Neuronal stem cell (in vitro differentiated cells): ENCODE results near the gene ZSWIM6.

Experiments
- DNase-seq: peaks from one replicate; pipeline ENCODE4 v3.0.0-alpha.2; 2013; ENCODE audit warnings: low spot score
- H2AFZ ChIP-seq: one replicate; pipeline ENCODE4 v1.6.1; 2013; ENCODE audit warnings: mild to moderate bottlenecking, low read length, inconsistent platforms
- H2AK5ac ChIP-seq: 2 replicates; pipeline ENCODE4 v1.6.1; 2013; ENCODE audit warnings: low read depth, mild to moderate bottlenecking, inconsistent platforms, low read length, moderate library complexity, mixed read lengths
- H2BK120ac ChIP-seq: 2 replicates; pipeline ENCODE4 v1.6.1; 2013; ENCODE audit warnings: low read depth, mild to moderate bottlenecking, inconsistent platforms, low read length, moderate library complexity, mixed read lengths
- H2BK12ac ChIP-seq: one replicate; pipeline ENCODE4 v1.6.1; 2013; ENCODE audit warnings: low read length, inconsistent platforms
- H2BK15ac ChIP-seq: 2 replicates; pipeline ENCODE4 v1.6.1; 2013; ENCODE audit warnings: mild to moderate bottlenecking, low read length, inconsistent platforms, mixed read lengths
- H2BK5ac ChIP-seq: one replicate; pipeline ENCODE4 v1.6.1; 2013; ENCODE audit warnings: inconsistent platforms, mild to moderate bottlenecking, low read length, moderate library complexity
- H3K14ac ChIP-seq: one replicate; pipeline ENCODE4 v1.6.1; 2013; ENCODE audit warnings: low read length, inconsistent platforms
- H3K18ac ChIP-seq: 2 replicates; pipeline ENCODE4 v1.6.1; 2013; ENCODE audit warnings: low read length, inconsistent platforms
- H3K23ac ChIP-seq: 2 replicates; pipeline ENCODE4 v1.6.1; 2013; ENCODE audit warnings: low read depth, mild to moderate bottlenecking, mixed read lengths, low read length, inconsistent platforms; ENCODE audit not compliant: poor library complexity
- H3K27ac ChIP-seq: replicated peaks from 3 replicates; pipeline ENCODE4 v1.5.1; 2013; ENCODE audit warnings: low read length, inconsistent platforms
- H3K27me3 ChIP-seq, 3 experiments: 2 replicates each; pipeline ENCODE4 v1.6.1; 2013; ENCODE audit warnings: low read length in 3 of 3, mild to moderate bottlenecking in 2 of 3, inconsistent platforms in 1 of 3, low read depth in 1 of 3, mixed read lengths in 1 of 3, moderate library complexity in 1 of 3; ENCODE audit not compliant: control insufficient read depth in 3 of 3, insufficient read depth in 3 of 3
- H3K36me3 ChIP-seq, 2 donors: replicated peaks in 1 of 2; 2 replicates each; pipeline ENCODE4 v1.6.1; 2013; ENCODE audit warnings: low read length in 2 of 2; ENCODE audit not compliant: control insufficient read depth in 2 of 2, insufficient read depth in 2 of 2
- H3K4ac ChIP-seq: 2 replicates; pipeline ENCODE4 v1.6.1; 2013; ENCODE audit warnings: inconsistent platforms, mild to moderate bottlenecking, low read length, moderate library complexity
- H3K4me1 ChIP-seq, 2 donors: 1 replicate in 1 of 2; 2 replicates in 1 of 2; pipeline ENCODE4 v1.6.1; 2013; ENCODE audit warnings: low read length in 2 of 2, low read depth in 1 of 2; ENCODE audit not compliant: control insufficient read depth in 2 of 2, insufficient read depth in 1 of 2
- H3K4me2 ChIP-seq: one replicate; pipeline ENCODE4 v1.6.1; 2013; ENCODE audit warnings: mild to moderate bottlenecking, low read length, inconsistent platforms; ENCODE audit not compliant: insufficient read depth, poor library complexity, severe bottlenecking
- H3K4me3 ChIP-seq, 2 donors: 2 replicates each; pipeline ENCODE4 v1.5.1; 2013; ENCODE audit warnings: low read length in 2 of 2, mild to moderate bottlenecking in 2 of 2, inconsistent platforms in 1 of 2, moderate library complexity in 1 of 2
- H3K79me1 ChIP-seq: one replicate; pipeline ENCODE4 v1.6.1; 2013; ENCODE audit warnings: low read depth, mild to moderate bottlenecking, inconsistent platforms, low read length, moderate library complexity
- H3K9ac ChIP-seq: one replicate; pipeline ENCODE4 v1.6.1; 2013; ENCODE audit warnings: mild to moderate bottlenecking, low read depth, low read length, inconsistent platforms; ENCODE audit not compliant: poor library complexity
- H3K9me3 ChIP-seq, 2 donors: replicated peaks in 1 of 2; 2 replicates each; pipeline versions ENCODE3 to v1.6.1; 2013; ENCODE audit warnings: low read length in 2 of 2, mild to moderate bottlenecking in 2 of 2, inconsistent platforms in 1 of 2, low read depth in 1 of 2, mixed read lengths in 1 of 2, moderate library complexity in 1 of 2; ENCODE audit not compliant: control insufficient read depth in 2 of 2, insufficient read depth in 1 of 2
- H4K8ac ChIP-seq: one replicate; pipeline ENCODE4 v1.6.1; 2013; ENCODE audit warnings: low read depth, mild to moderate bottlenecking, inconsistent platforms, low read length, moderate library complexity
- H4K91ac ChIP-seq: one replicate; pipeline ENCODE4 v1.6.1; 2013; ENCODE audit warnings: low read length, low read depth, mild to moderate bottlenecking, inconsistent platforms; ENCODE audit not compliant: poor library complexity
- WGBS, 2 donors: extraction: QIAGEN DNeasy Blood & Tissue Kit; methylation state at CpG; one replicate each; pipeline ENCODE4 v1.1.7; 2013; ENCODE audit warnings: missing lambda C conversion rate in 2 of 2, mixed read lengths in 1 of 2; ENCODE audit not compliant: insufficient read length in 2 of 2, insufficient replicate concordance in 1 of 2; ENCODE audit errors: extremely low coverage in 2 of 2; 5-methylcytosine and 5-hydroxymethylcytosine counted together

ZSWIM6 gene

DNA sequence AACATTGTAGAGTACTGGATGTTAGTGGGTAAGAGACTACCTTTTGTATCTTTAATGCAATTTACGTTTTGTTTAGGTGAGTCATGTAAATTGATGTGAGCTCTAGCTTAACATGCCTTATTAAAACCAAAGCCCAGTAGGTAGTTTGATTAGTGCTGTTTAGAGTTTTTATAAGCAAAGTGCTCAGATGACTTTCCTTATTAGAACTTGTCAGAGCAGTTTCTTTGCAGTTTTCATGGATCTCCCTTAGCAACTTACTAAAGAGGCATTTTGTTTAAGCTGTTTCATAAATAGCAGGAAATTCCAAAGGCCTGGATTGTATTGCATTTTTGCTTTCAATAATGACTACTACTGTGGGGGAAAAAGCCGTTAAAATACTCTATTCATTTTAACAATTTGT, 14.5 kb downstream of the ZSWIM6 start:
- no peak overlapping the region for H3K4ac ChIP-seq
- no peak overlapping the region for H2BK5ac ChIP-seq
- peaks cover 0 to 34% of the 10 kb centered on the region in 2 donors for H3K36me3 ChIP-seq
- H3K4me2 ChIP-seq, result no peak overlapping the region
- H2BK12ac ChIP-seq, result no peak overlapping the region
- H2BK120ac ChIP-seq, result no peak overlapping the region
- H3K9ac ChIP-seq, result no peak overlapping the region
- no peaks in the 10 kb centered on the region for H3K27me3 ChIP-seq
- no peak overlapping the region for H4K8ac ChIP-seq
- no CpG with 5 or more reads among the region's 2 CpGs for WGBS, 2 donors
- DNase-seq, result no peak
- H3K4me3 ChIP-seq, result no peak overlapping the region
- peaks cover 0 to 30% of the 10 kb centered on the region in 2 donors for H3K9me3 ChIP-seq
- H3K79me1 ChIP-seq, result peaks cover 1% of the 10 kb centered on the region
- no peak overlapping the region for H4K91ac ChIP-seq
- H3K23ac ChIP-seq, result no peak overlapping the region
- no peak overlapping the region for H2BK15ac ChIP-seq
- peaks cover 0 to 7% of the 10 kb centered on the region in 2 donors for H3K4me1 ChIP-seq
- H3K14ac ChIP-seq, result no peak overlapping the region
- H2AK5ac ChIP-seq, result no peak overlapping the region
- no peak overlapping the region for H3K27ac ChIP-seq
- H2AFZ ChIP-seq, result no peak overlapping the region
- H3K18ac ChIP-seq, result no peak overlapping the region

DNA sequence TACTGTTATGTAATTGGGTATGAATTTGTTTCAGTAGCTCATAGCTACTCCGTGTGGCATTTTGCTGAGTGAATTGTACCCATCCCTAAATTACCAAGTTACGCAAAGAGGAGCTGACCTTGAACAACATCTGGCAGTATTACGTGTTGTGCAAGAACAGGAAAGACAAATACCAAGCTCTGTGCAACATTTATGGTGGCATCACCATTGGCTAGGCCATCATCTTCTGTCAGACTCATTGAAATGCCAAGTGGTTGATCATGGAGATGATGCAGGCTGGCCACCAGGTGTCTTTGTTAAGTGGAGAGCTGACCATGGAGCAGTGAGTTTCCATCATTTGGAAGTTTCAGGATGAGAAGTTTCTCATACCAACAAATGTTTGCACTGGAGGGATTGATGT, 15.0 kb downstream of the ZSWIM6 start:
- no peaks in the 10 kb centered on the region for H3K27me3 ChIP-seq
- no CpG with 5 or more reads among the region's 3 CpGs for WGBS, 2 donors
- no peak overlapping the region for H2AFZ ChIP-seq
- no peak overlapping the region for H3K14ac ChIP-seq
- peaks cover 0 to 27% of the 10 kb centered on the region in 2 donors for H3K9me3 ChIP-seq
- H3K4me2 ChIP-seq, result no peak overlapping the region
- no peak overlapping the region for H2BK15ac ChIP-seq
- no peak overlapping the region for H2BK5ac ChIP-seq
- H3K18ac ChIP-seq, result no peak overlapping the region
- no peak overlapping the region for H4K91ac ChIP-seq
- H3K4me3 ChIP-seq, result no peak overlapping the region
- no peak overlapping the region for H2AK5ac ChIP-seq
- no peak overlapping the region for H3K23ac ChIP-seq
- no peak for DNase-seq
- H3K27ac ChIP-seq, result no peak overlapping the region
- H3K9ac ChIP-seq, result no peak overlapping the region
- H3K36me3 ChIP-seq, result peaks cover 0 to 31% of the 10 kb centered on the region in 2 donors
- H2BK12ac ChIP-seq, result no peak overlapping the region
- H3K4ac ChIP-seq, result no peak overlapping the region
- peaks cover 4% of the 10 kb centered on the region for H3K79me1 ChIP-seq
- peaks cover 2 to 9% of the 10 kb centered on the region in 2 donors for H3K4me1 ChIP-seq
- H2BK120ac ChIP-seq, result no peak overlapping the region
- no peak overlapping the region for H4K8ac ChIP-seq

DNA sequence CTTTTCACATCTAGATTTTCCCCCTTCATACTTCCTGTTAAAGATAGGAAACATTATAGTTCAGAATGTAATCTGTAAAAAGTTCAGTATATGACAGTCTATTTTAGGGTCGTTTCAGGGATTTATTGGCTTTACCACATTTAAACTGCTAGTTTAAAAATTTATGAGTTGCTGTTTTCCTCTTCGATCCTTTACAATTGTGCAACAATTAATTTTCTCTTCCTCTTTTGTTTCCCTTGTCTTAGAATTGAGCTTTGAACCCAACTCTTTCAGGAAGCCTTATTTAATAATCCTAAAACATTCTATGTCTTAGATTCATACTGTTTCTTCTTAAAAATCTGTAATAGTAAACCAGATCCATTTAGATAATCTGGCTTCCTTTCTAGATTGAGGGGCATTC, 16.4 kb downstream of the ZSWIM6 start:
- H2BK12ac ChIP-seq, result no peak overlapping the region
- DNase-seq, result no peak
- no peak overlapping the region for H3K14ac ChIP-seq
- H3K36me3 ChIP-seq, result peaks cover 0 to 32% of the 10 kb centered on the region in 2 donors
- H3K18ac ChIP-seq, result no peak overlapping the region
- H3K4me3 ChIP-seq, result no peak overlapping the region
- no peak overlapping the region for H4K8ac ChIP-seq
- H4K91ac ChIP-seq, result no peak overlapping the region
- no peak overlapping the region for H3K4me2 ChIP-seq
- peaks cover 0 to 23% of the 10 kb centered on the region in 2 donors for H3K9me3 ChIP-seq
- no peak overlapping the region for H2AFZ ChIP-seq
- no peak overlapping the region for H3K9ac ChIP-seq
- no peak overlapping the region for H2AK5ac ChIP-seq
- no peak overlapping the region for H3K4ac ChIP-seq
- no peak overlapping the region for H3K23ac ChIP-seq
- no CpG with 5 or more reads among the region's 2 CpGs for WGBS, 2 donors
- H2BK5ac ChIP-seq, result no peak overlapping the region
- H2BK15ac ChIP-seq, result no peak overlapping the region
- H3K27ac ChIP-seq, result no peak overlapping the region
- no peak overlapping the region for H2BK120ac ChIP-seq
- H3K4me1 ChIP-seq, result peaks cover 2 to 9% of the 10 kb centered on the region in 2 donors
- H3K27me3 ChIP-seq, result no peaks in the 10 kb centered on the region
- peaks cover 6% of the 10 kb centered on the region for H3K79me1 ChIP-seq

DNA sequence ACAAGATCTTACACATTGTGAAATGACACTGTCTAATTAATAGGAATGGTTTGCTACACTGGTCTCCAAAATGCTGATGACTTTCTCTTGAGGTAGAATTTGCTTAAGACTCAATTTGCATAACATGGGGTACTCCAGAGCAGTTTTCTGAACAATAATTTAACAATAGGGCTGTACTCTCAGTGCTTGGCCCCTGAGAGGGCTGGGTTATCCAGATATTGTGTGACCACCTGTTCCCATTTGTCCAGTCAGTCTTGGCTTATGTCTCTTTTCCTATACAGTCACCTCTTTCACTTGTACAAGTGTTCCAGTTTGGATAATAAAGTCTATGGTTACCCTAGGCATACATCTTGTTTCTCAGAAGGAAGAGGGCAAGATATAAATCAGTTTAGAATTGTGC, 17.9 kb downstream of the ZSWIM6 start:
- Histone ChIP-seq H4K8ac (no peak overlapping the region), H3K79me1 (peaks cover 6% of the 10 kb centered on the region), H2BK5ac (no peak overlapping the region), H3K23ac (no peak overlapping the region), H3K14ac (no peak overlapping the region), H3K4ac (no peak overlapping the region), H4K91ac (no peak overlapping the region), H2AK5ac (no peak overlapping the region), H2BK15ac (no peak overlapping the region), H3K36me3 (peaks cover 0 to 29% of the 10 kb centered on the region in 2 donors), H3K18ac (no peak overlapping the region), H3K27me3 (no peaks in the 10 kb centered on the region), H3K9ac (no peak overlapping the region), H2AFZ (no peak overlapping the region), H3K4me3 (no peak overlapping the region), H2BK12ac (no peak overlapping the region), H3K4me1 (peaks cover 2 to 9% of the 10 kb centered on the region in 2 donors), H3K27ac (no peak overlapping the region), H3K9me3 (peaks cover 0 to 19% of the 10 kb centered on the region in 2 donors), H2BK120ac (no peak overlapping the region), H3K4me2 (no peak overlapping the region)
- no peak for DNase-seq
